PC-9 (cell line): ENCODE results near the gene MBOAT7. TPM values are rescaled to one million over a fixed set of nuclear protein-coding genes. Genes with fewer than 3 reads are reported as not detected.
"Not testable (repeated sequence)": the region's sequence is repeated elsewhere in the genome, so short reads cannot be mapped to it uniquely, and the experiment has no call there.

Source experiments
- BruUV-seq: library from RNA; stranded (reverse); fragments of 400-500 nt; replicated peaks from 2 replicates; lab custom pipeline; 2021; lab: Mats Ljungman, UMichigan
- CTCF ChIA-PET: fragments of 300-600 bp; sonication (Branson Sonifier 250); formaldehyde crosslinking; loops from one replicate; lab custom pipeline; 2022; ENCODE audit warnings: antibody characterized with exemption; lab: Charles Lee
- POLR2A ChIA-PET: fragments of 300-600 bp; sonication (Branson Sonifier 250); formaldehyde crosslinking; loops from one replicate; lab custom pipeline; 2022; ENCODE audit warnings: antibody characterized with exemption; ENCODE audit not compliant: unreplicated experiment; lab: Charles Lee
- DNase-seq, 2 experiments: peaks; one replicate each; pipeline versions ENCODE4 v3.0.0 to v3.0.0-alpha.2; 2015 to 2022; ENCODE audit warnings: mixed read lengths in 1 of 2
- H2AFZ ChIP-seq: fragments of 200-600 bp; sonication (generic); 2 replicates; pipeline ENCODE4 v1.8.1; 2017; ENCODE audit warnings: antibody characterized with exemption
- H3F3A ChIP-seq: fragments of 200-600 bp; sonication (generic); 2 replicates; pipeline ENCODE4 v1.8.1; 2017; ENCODE audit warnings: antibody characterized with exemption, mild to moderate bottlenecking, low read depth; ENCODE audit not compliant: insufficient read depth
- H3K27ac ChIP-seq: fragments of 200-600 bp; sonication (generic); 2 replicates; pipeline ENCODE4 v1.6.1; 2016; ENCODE audit warnings: mixed run types
- H3K27me3 ChIP-seq: fragments of 200-600 bp; sonication (generic); 2 replicates; pipeline ENCODE4 v1.6.1; 2016; ENCODE audit warnings: low read depth, mixed run types; ENCODE audit not compliant: insufficient read depth
- H3K36me3 ChIP-seq: fragments of 200-600 bp; sonication (generic); 2 replicates; pipeline ENCODE4 v1.6.1; 2016; ENCODE audit warnings: low read depth, mixed run types
- H3K4me1 ChIP-seq: fragments of 200-600 bp; sonication (generic); replicated peaks from 2 replicates; pipeline ENCODE4 v1.6.1; 2016; ENCODE audit warnings: mixed run types; ENCODE audit not compliant: insufficient read depth
- H3K4me2 ChIP-seq: fragments of 200-600 bp; sonication (generic); 2 replicates; pipeline ENCODE4 v1.6.1; 2017; ENCODE audit warnings: mixed run types
- H3K4me3 ChIP-seq: fragments of 200-600 bp; sonication (generic); 2 replicates; pipeline ENCODE4 v1.6.1; 2016; ENCODE audit warnings: mixed run types
- H3K79me2 ChIP-seq: fragments of 200-600 bp; sonication (generic); 2 replicates; pipeline ENCODE4 v1.6.1; 2017; ENCODE audit warnings: low read depth, mixed run types
- H3K9me2 ChIP-seq: fragments of 200-600 bp; sonication (generic); 2 replicates; pipeline ENCODE4 v1.8.1; 2017; ENCODE audit warnings: mild to moderate bottlenecking; ENCODE audit not compliant: insufficient read depth
- H3K9me3 ChIP-seq: fragments of 200-600 bp; sonication (generic); 2 replicates; pipeline ENCODE4 v1.8.1; 2016; ENCODE audit warnings: low read depth; ENCODE audit not compliant: insufficient read depth
- H4K20me1 ChIP-seq: fragments of 200-600 bp; sonication (generic); 2 replicates; pipeline ENCODE4 v1.8.1; 2017; ENCODE audit not compliant: insufficient read depth
- CTCF ChIP-seq: fragments of 200-600 bp; sonication (generic); conservative IDR thresholded peaks from 2 replicates; pipeline ENCODE4 v1.6.1; 2017; ENCODE audit warnings: mixed run types, antibody characterized with exemption, mild to moderate bottlenecking, moderate library complexity
- EZH2 ChIP-seq: fragments of 200-600 bp; sonication (generic); IDR thresholded peaks from 2 replicates; pipeline ENCODE4 v1.8.0; 2017; ENCODE audit warnings: antibody characterized with exemption, low read depth
- intact Hi-C: fragments of 100-400 bp; cut with micrococcal nuclease; formaldehyde crosslinking; loops from one replicate; pipeline ENCODE4 v1.10.0; 2022; ENCODE audit not compliant: unreplicated experiment
- total RNA-seq: library from RNA; stranded (reverse); gene quantifications from 2 replicates; pipeline ENCODE4 v1.2.3, GENCODE V29; 2021

Gene MBOAT7
- total RNA-seq, 1 experiment from 2014 or later, result 494 TPM

GRCh38 chr19:54216869-54217268, 27.5 kb upstream of the MBOAT7 start:
- CTCF ChIA-PET, result no interaction called here
- BruUV-seq, result no TSS peak
- no peak for DNase-seq
- H3K36me3 ChIP-seq, result no peaks in the 10 kb centered on the region
- POLR2A ChIA-PET, result no interaction called here
- no peak overlapping the region for H3K4me2 ChIP-seq
- H4K20me1 ChIP-seq, result no peaks in the 10 kb centered on the region
- H3K27ac ChIP-seq, result no peak overlapping the region
- H2AFZ ChIP-seq, result no peak overlapping the region
- H3K9me3 ChIP-seq, result no peaks in the 10 kb centered on the region
- TF ChIP-seq EZH2 (no peak), CTCF (no peak)
- H3K79me2 ChIP-seq, result no peaks in the 10 kb centered on the region
- no peaks in the 10 kb centered on the region for H3K9me2 ChIP-seq
- no peaks in the 10 kb centered on the region for H3K4me1 ChIP-seq
- intact Hi-C loops, result no loop called here
- 0 out of 2 replicates have a peak, but pooled peaks cover 5% of the 10 kb centered on the region for H3F3A ChIP-seq
- H3K4me3 ChIP-seq, result no peak overlapping the region
- H3K27me3 ChIP-seq, result peaks cover 11% of the 10 kb centered on the region; the same call in 1 of the 2 replicates

GRCh38 chr19:54214734-54215133, 25.4 kb upstream of the MBOAT7 start:
- Histone ChIP-seq H3K27me3 (peaks cover 11% of the 10 kb centered on the region; the same call in 1 of the 2 replicates), H3F3A (peaks cover 14% of the 10 kb centered on the region; the same call in 1 of the 2 replicates)
- H3K4me1 ChIP-seq, CTCF ChIA-PET, H3K9me3 ChIP-seq, H3K36me3 ChIP-seq, intact Hi-C loops, H3K4me2 ChIP-seq, H4K20me1 ChIP-seq, H2AFZ ChIP-seq, BruUV-seq, DNase-seq, H3K79me2 ChIP-seq, H3K27ac ChIP-seq, H3K4me3 ChIP-seq, H3K9me2 ChIP-seq: not testable (repeated sequence)
- POLR2A ChIA-PET, result interaction anchor here (0.6 kb wide), 1 partner anchor 412 kb away, joined by 3 read pairs; no protein-coding TSS in a partner anchor

- H2AFZ ChIP-seq, H3K79me2 ChIP-seq, H3K9me2 ChIP-seq, CTCF ChIA-PET, H3K27ac ChIP-seq, H3K4me3 ChIP-seq, H3K4me2 ChIP-seq, H3K9me3 ChIP-seq, H4K20me1 ChIP-seq, DNase-seq, BruUV-seq, H3K36me3 ChIP-seq, intact Hi-C loops: not testable (repeated sequence)
- POLR2A ChIA-PET, result interaction anchor here (0.6 kb wide), 1 partner anchor 411 kb away, joined by 3 read pairs; no protein-coding TSS in a partner anchor
- peaks cover 12% of the 10 kb centered on the region for H3K4me1 ChIP-seq
- H3F3A ChIP-seq, result peaks cover 19% of the 10 kb centered on the region
- H3K27me3 ChIP-seq, result peaks cover 11% of the 10 kb centered on the region; the same call in 1 of the 2 replicates
Measured at GRCh38 chr19:54214217-54214616, 24.8 kb upstream of the MBOAT7 start.

- DNase-seq, result no peak
- TF ChIP-seq EZH2 (no peak), CTCF (no peak)
- BruUV-seq, result no TSS peak
- Histone ChIP-seq H3K36me3 (peaks cover 9% of the 10 kb centered on the region), H3K9me2 (no peaks in the 10 kb centered on the region), H3K27ac (no peak overlapping the region), H3K4me1 (peaks cover 28% of the 10 kb centered on the region), H2AFZ (no peak overlapping the region), H3F3A (peaks cover 47% of the 10 kb centered on the region), H3K27me3 (no peaks in the 10 kb centered on the region), H4K20me1 (peaks cover 36% of the 10 kb centered on the region), H3K9me3 (no peaks in the 10 kb centered on the region), H3K4me3 (no peak overlapping the region), H3K4me2 (no peak overlapping the region), H3K79me2 (peaks cover 7% of the 10 kb centered on the region; the same call in 1 of the 2 replicates)
- intact Hi-C loops, result no loop called here
- ChIA-PET CTCF (no interaction called here), POLR2A (no interaction called here)
Measured at GRCh38 chr19:54211235-54211634, 21.9 kb upstream of the MBOAT7 start.
